KMS-11 (cell line): ENCODE results near the gene KRTAP10-11.
"Not testable (repeated sequence)": the region's sequence is repeated elsewhere in the genome, so short reads cannot be mapped to it uniquely, and the experiment has no call there.

Source experiments
- H2AFZ ChIP-seq: fragments of 200-600 bp; sonication (generic); 2 replicates; pipeline ENCODE4 v1.6.1; 2016; ENCODE audit warnings: antibody characterized with exemption, mixed run types, low read depth
- H3K27ac ChIP-seq: fragments of 200-600 bp; sonication (generic); 2 replicates; pipeline ENCODE4 v1.6.1; 2016; ENCODE audit warnings: mild to moderate bottlenecking, mixed run types
- H3K27me3 ChIP-seq: fragments of 200-600 bp; sonication (generic); 2 replicates; pipeline ENCODE4 v1.6.1; 2017; ENCODE audit warnings: mild to moderate bottlenecking, low read depth, mixed run types, moderate library complexity; ENCODE audit not compliant: insufficient read depth
- H3K36me3 ChIP-seq: fragments of 200-600 bp; sonication (generic); 2 replicates; pipeline ENCODE4 v1.6.1; 2017; ENCODE audit warnings: mild to moderate bottlenecking, mixed run types; ENCODE audit not compliant: insufficient read depth
- H3K4me1 ChIP-seq: fragments of 200-600 bp; sonication (generic); 2 replicates; pipeline ENCODE4 v1.6.1; 2016; ENCODE audit warnings: mild to moderate bottlenecking, low read depth, mixed run types; ENCODE audit not compliant: poor library complexity, severe bottlenecking
- H3K4me2 ChIP-seq: fragments of 200-600 bp; sonication (generic); 2 replicates; pipeline ENCODE4 v1.7.0; 2016; ENCODE audit warnings: mild to moderate bottlenecking, mixed run types
- H3K4me3 ChIP-seq: fragments of 200-600 bp; sonication (generic); IDR thresholded peaks from 2 replicates; pipeline ENCODE4 v1.6.1; 2017; ENCODE audit warnings: low read depth, low read length, mixed read lengths; ENCODE audit not compliant: insufficient read depth
- H3K79me2 ChIP-seq: fragments of 200-600 bp; sonication (generic); 2 replicates; pipeline ENCODE4 v1.6.1; 2016; ENCODE audit warnings: low read depth, mixed run types; ENCODE audit not compliant: insufficient read depth
- H3K9ac ChIP-seq: fragments of 200-600 bp; sonication (generic); 2 replicates; pipeline ENCODE4 v1.6.1; 2016; ENCODE audit warnings: mild to moderate bottlenecking, mixed run types
- H4K20me1 ChIP-seq: fragments of 200-600 bp; sonication (generic); 2 replicates; pipeline ENCODE4 v1.6.1; 2016; ENCODE audit warnings: mild to moderate bottlenecking, mixed run types; ENCODE audit not compliant: insufficient read depth
- TF ChIP-seq, protein P1 (sequence below): fragments of 200-600 bp; sonication (generic); conservative IDR thresholded peaks from 2 replicates; pipeline ENCODE4 v1.6.1; 2017; ENCODE audit warnings: low read depth, mild to moderate bottlenecking, antibody characterized with exemption, low read length, moderate library complexity, mixed read lengths

The KRTAP10-11 gene

DNA sequence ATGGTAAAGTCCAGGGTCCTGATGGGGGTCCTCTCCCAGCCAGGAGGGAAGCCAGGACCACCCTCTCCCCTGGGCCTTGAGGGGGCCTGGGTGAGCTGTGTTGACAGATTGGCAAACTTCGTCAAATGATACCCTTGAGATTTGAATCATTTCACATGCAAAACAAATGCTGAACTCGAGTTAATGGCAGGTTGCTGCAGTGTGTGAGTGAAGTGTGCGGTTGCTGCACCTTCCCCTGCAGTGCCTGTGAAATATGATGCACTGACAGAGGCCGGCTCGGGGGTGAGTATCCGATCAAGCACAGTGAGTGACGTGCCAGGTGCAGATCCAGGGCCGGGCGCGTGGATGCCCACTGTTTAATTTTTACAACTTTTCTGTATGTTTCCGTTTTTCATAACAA lies 41.5 kb downstream of the KRTAP10-11 start:
- Histone ChIP-seq H2AFZ (no peak overlapping the region), H3K36me3 (no peaks in the 10 kb centered on the region), H3K4me3 (no peak overlapping the region), H3K27me3 (peaks cover 36% of the 10 kb centered on the region; the same call in 1 of the 2 replicates), H3K27ac (no peak overlapping the region), H3K4me2 (no peak overlapping the region), H3K9ac (no peak overlapping the region), H3K4me1 (no peaks in the 10 kb centered on the region), H4K20me1 (no peaks in the 10 kb centered on the region), H3K79me2 (no peaks in the 10 kb centered on the region)
- TF ChIP-seq, protein P1, sequence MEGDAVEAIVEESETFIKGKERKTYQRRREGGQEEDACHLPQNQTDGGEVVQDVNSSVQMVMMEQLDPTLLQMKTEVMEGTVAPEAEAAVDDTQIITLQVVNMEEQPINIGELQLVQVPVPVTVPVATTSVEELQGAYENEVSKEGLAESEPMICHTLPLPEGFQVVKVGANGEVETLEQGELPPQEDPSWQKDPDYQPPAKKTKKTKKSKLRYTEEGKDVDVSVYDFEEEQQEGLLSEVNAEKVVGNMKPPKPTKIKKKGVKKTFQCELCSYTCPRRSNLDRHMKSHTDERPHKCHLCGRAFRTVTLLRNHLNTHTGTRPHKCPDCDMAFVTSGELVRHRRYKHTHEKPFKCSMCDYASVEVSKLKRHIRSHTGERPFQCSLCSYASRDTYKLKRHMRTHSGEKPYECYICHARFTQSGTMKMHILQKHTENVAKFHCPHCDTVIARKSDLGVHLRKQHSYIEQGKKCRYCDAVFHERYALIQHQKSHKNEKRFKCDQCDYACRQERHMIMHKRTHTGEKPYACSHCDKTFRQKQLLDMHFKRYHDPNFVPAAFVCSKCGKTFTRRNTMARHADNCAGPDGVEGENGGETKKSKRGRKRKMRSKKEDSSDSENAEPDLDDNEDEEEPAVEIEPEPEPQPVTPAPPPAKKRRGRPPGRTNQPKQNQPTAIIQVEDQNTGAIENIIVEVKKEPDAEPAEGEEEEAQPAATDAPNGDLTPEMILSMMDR: no peak

DNA sequence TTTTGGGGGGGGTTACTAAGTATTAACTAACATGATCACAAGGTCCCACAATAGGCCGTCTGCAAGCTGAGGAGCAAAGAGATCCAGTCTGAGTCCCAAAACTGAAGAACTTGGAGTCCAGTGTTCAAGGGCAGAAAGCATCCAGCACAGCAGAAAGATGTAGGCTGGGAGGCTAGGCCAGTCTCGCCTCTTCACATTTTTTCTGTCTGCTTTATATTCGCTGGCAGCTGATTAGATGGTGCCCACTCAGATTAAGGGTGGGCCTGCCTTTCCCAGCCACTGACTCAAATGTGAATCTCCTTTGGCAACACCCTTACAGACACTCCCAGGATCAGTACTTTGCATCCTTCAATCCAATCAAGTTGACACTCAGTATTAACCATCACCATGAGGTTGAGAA lies 43.5 kb downstream of the KRTAP10-11 start:
- not testable (repeated sequence) for H2AFZ ChIP-seq, H4K20me1 ChIP-seq, H3K27ac ChIP-seq, H3K4me2 ChIP-seq, H3K79me2 ChIP-seq, H3K9ac ChIP-seq, H3K4me3 ChIP-seq, H3K36me3 ChIP-seq, H3K4me1 ChIP-seq
- peaks cover 31% of the 10 kb centered on the region; the same call in 1 of the 2 replicates for H3K27me3 ChIP-seq

DNA sequence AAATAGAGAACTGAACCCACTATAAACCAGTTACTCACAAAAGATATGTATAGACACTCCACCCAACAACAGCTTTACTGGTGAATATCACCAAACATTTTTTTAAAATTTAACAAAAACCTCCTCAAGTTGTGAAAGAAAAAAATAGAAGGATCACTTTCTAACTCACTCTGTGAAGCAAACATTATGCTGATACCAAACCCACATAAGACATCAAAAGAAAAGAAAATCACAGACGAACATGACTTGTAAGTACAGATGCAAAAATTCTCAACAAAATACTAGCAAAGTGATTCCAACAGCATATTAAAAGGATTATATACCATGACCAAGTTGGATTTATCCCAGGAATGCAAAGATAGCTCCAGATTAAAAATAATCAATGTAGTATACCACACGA lies 45.5 kb downstream of the KRTAP10-11 start:
- Histone ChIP-seq H3K9ac (no peak overlapping the region), H2AFZ (no peak overlapping the region), H3K4me2 (no peak overlapping the region), H3K27ac (no peak overlapping the region), H3K36me3 (no peaks in the 10 kb centered on the region), H3K79me2 (no peaks in the 10 kb centered on the region), H4K20me1 (no peaks in the 10 kb centered on the region), H3K4me3 (no peak overlapping the region), H3K4me1 (no peaks in the 10 kb centered on the region), H3K27me3 (peaks cover 47% of the 10 kb centered on the region)
- TF ChIP-seq, protein P1: no peak

DNA sequence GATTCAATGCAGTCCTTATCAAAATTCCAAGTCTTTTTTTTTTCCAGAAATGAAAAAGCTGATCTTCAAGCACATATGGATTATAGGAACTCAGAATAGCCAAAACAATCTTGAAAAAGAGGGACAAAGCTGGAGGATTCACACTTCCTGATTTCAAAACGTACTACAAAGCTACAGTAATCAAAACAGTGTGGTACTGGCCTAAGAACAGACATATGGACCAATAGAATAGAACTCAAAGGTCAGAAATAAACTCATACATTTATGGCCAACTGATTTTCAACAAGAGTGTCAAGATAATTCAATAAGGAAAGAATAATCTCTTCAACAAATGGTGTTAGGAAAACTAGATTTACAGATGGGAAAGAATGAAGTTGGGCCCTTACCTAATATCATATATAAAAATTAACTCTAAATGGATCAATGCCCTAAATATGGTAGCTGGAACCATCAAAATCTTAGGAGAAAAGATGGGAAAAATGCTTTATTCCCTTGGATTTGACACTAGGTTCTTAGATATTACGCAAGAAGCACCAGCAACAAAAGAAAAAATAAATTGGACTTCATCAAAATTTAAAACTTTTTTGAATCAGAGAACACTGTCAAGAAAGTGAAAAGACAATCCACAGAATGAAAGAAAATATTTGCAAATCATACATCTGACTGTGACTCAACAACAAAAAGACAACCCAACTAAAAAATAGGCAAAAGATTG lies 46.7 kb downstream of the KRTAP10-11 start:
- Histone ChIP-seq H3K4me1 (no peaks in the 10 kb centered on the region), H3K27me3 (peaks cover 56% of the 10 kb centered on the region), H3K9ac (no peak overlapping the region), H3K79me2 (no peaks in the 10 kb centered on the region), H3K36me3 (no peaks in the 10 kb centered on the region), H3K4me3 (no peak overlapping the region), H4K20me1 (no peaks in the 10 kb centered on the region), H2AFZ (no peak overlapping the region), H3K4me2 (no peak overlapping the region), H3K27ac (no peak overlapping the region)
- TF ChIP-seq, protein P1: no peak

DNA sequence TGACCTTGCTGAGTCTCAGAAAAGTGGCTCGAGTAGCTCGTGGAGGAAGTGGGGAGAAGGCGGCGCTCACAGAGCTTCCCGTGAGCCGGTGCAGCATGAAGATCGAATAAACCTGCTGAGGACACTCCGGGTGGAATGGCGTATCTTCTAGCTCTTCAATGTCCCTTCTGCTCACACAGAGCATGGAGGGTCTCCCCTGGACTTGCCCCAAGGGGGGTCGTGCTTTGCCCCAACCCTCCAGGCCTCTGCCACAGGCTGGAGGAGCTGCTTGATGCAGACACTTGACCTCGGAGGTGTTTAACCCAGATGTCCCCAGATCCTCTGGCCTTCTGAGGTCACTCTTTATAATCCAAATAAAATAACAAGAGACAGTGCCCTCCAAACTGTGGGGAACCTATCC lies 48.6 kb downstream of the KRTAP10-11 start:
- Histone ChIP-seq H3K79me2 (no peaks in the 10 kb centered on the region), H3K27me3 (peaks cover 67% of the 10 kb centered on the region), H3K4me2 (no peak overlapping the region), H3K4me3 (no peak overlapping the region), H2AFZ (no peak overlapping the region), H3K36me3 (no peaks in the 10 kb centered on the region), H4K20me1 (no peaks in the 10 kb centered on the region), H3K27ac (no peak overlapping the region), H3K9ac (no peak overlapping the region), H3K4me1 (no peaks in the 10 kb centered on the region)
- TF ChIP-seq, protein P1: no peak
